HEK293T (cell line): ENCODE results near the gene PIEZO2.
"Not testable (repeated sequence)": the region's sequence is repeated elsewhere in the genome, so short reads cannot be mapped to it uniquely, and the experiment has no call there.

Experiments
- ARNT ChIP-seq: fragments of 450-650 bp; IDR thresholded peaks from 2 replicates; pipeline ENCODE4 v1.6.1; 2017; ENCODE audit warnings: mild to moderate bottlenecking
- BHLHE40 ChIP-seq: fragments of 450-650 bp; IDR thresholded peaks from 2 replicates; pipeline ENCODE4 v1.6.1; 2016; ENCODE audit warnings: mild to moderate bottlenecking, moderate library complexity, borderline replicate concordance
- CTBP1 ChIP-seq: fragments of 450-650 bp; IDR thresholded peaks from 2 replicates; pipeline ENCODE4 v1.6.1; 2016; ENCODE audit warnings: borderline replicate concordance
- ELF4 ChIP-seq: fragments of 450-650 bp; IDR thresholded peaks from 2 replicates; pipeline ENCODE4 v1.6.1; 2017; ENCODE audit warnings: antibody characterized with exemption
- FOXK2 ChIP-seq: fragments of 450-650 bp; IDR thresholded peaks from 2 replicates; pipeline ENCODE4 v1.6.1; 2016; ENCODE audit warnings: mild to moderate bottlenecking
- FOXM1 ChIP-seq: fragments of 450-650 bp; IDR thresholded peaks from 2 replicates; pipeline ENCODE4 v1.6.1; 2017; ENCODE audit warnings: mild to moderate bottlenecking, borderline replicate concordance
- NFRKB ChIP-seq: fragments of 450-650 bp; IDR thresholded peaks from 2 replicates; pipeline ENCODE4 v1.6.1; 2016; ENCODE audit warnings: mild to moderate bottlenecking, moderate library complexity
- SP1 ChIP-seq: fragments of 450-650 bp; IDR thresholded peaks from 2 replicates; pipeline ENCODE4 v1.6.1; 2017
- SUZ12 ChIP-seq: fragments of 450-650 bp; IDR thresholded peaks from 2 replicates; pipeline ENCODE4 v1.6.1; 2016; ENCODE audit warnings: mild to moderate bottlenecking
- TARDBP ChIP-seq: fragments of 450-650 bp; IDR thresholded peaks from 2 replicates; pipeline ENCODE4 v1.6.1; 2016
- ZNF384 ChIP-seq: fragments of 450-650 bp; IDR thresholded peaks from 2 replicates; pipeline ENCODE4 v1.6.1; 2016

- TF ChIP-seq ZNF384, FOXM1, SP1, FOXK2, CTBP1, NFRKB, ELF4, TARDBP, SUZ12, BHLHE40, ARNT: not testable (repeated sequence)
These were observed 233.6 kb downstream of the PIEZO2 start for GRCh38 chr18:10915748-10916147.
